HT1080 (cell line): Measurements from ENCODE around the gene GLTP. TPM values are rescaled to one million over a fixed set of nuclear protein-coding genes. Genes with fewer than 3 reads are reported as not detected.

Experiments
- DNase-seq: peaks from one replicate; pipeline ENCODE4 v3.0.0-alpha.2; 2015; ENCODE audit warnings: low read depth
- small RNA-seq: library from RNA; depleted of rRNA; stranded (forward); fragments of <200 nt; gene quantifications from one replicate; pipeline ENCODE3, GENCODE V24; 2014
- total RNA-seq: library from RNA; depleted of rRNA; stranded (reverse); fragments of >200 nt; shearing (Covaris generic); gene quantifications from 2 replicates; pipeline ENCODE4 v1.2.3, GENCODE V29; 2014; rRNA removed

GLTP gene
- total RNA-seq, 1 experiment from 2014 or later = 76.5 TPM

- no peak for DNase-seq
Observed at GRCh38 chr12:109802828-109803227, 77.5 kb downstream of the GLTP start.

Small RNA genes lying within 50 kb of the gene (small RNA-seq; reads per million reads assigned to genes)
- gene MIR4497 = not detected
- gene RN7SL441P = not detected

Other genes starting within 250 kb of the GLTP start
- 1.9 TPM in 2 replicates for gene FAM222A, start 166.7 kb downstream of the GLTP start, total RNA-seq
- 0.50 and 0.72 TPM in 2 replicates for gene TRPV4, start 47.1 kb downstream of the GLTP start, total RNA-seq
- 8.7 and 11.1 TPM in 2 replicates for gene TCHP, start 19.7 kb upstream of the GLTP start, total RNA-seq
- 19.7 and 25.0 TPM in 2 replicates for gene GIT2, start 115.8 kb upstream of the GLTP start, total RNA-seq
- gene ANKRD13A, start 118.9 kb upstream of the GLTP start, total RNA-seq = 36.4 and 40.6 TPM in 2 replicates
- 5.5 and 10.7 TPM in 2 replicates for gene C12orf76, start 168.0 kb upstream of the GLTP start, total RNA-seq
- gene IFT81, start 243.8 kb upstream of the GLTP start, total RNA-seq = 4.4 and 4.9 TPM in 2 replicates